GM06990 (cell line): ENCODE data around the gene GMPPB.
"Not testable (repeated sequence)": the region's sequence is repeated elsewhere in the genome, so short reads cannot be mapped to it uniquely, and the experiment has no call there.

Source experiments
- DNase-seq: peaks from one replicate; pipeline ENCODE4 v3.0.0-alpha.2; 2011; ENCODE audit not compliant: insufficient read length; ENCODE audit errors: extremely low read depth
- H3K27me3 ChIP-seq: replicated peaks from 2 replicates; pipeline ENCODE4 v1.6.0; 2011; ENCODE audit warnings: low read length; ENCODE audit not compliant: control insufficient read depth, insufficient read depth
- H3K36me3 ChIP-seq: 2 replicates; pipeline ENCODE4 v1.5.1; 2011; ENCODE audit warnings: low read length; ENCODE audit not compliant: control insufficient read depth, insufficient read depth
- H3K4me3 ChIP-seq: replicated peaks from 2 replicates; pipeline ENCODE4 v1.5.1; 2011; ENCODE audit warnings: low read depth, mild to moderate bottlenecking, control low read depth, low read length
- TF ChIP-seq, protein P1 (sequence below): IDR thresholded peaks from 2 replicates; pipeline ENCODE4 v1.5.1; 2011; ENCODE audit warnings: low read length, control low read depth, mild to moderate bottlenecking, inconsistent platforms; ENCODE audit not compliant: insufficient read depth, poor library complexity, severe bottlenecking

Gene GMPPB

DNA sequence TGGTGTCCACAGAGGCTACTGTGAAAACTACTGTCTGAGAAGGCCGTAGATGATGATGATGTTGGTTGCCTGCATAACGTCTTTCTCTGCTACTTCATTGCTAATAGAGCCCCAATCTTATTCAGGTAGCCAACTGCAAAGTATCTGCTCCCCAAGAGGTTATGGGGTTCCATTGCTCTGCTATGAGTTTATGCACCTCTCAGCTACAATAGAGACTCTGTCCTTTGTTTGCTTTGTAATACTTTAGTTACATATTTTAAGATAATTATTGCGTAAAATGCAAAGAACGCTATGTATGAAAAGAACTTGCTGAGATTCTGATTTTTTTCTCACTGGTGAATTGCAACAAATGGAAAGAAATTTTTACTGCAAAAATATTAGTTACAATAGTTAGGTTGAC, 27.8 kb upstream of the GMPPB start:
- TF ChIP-seq, protein P1, sequence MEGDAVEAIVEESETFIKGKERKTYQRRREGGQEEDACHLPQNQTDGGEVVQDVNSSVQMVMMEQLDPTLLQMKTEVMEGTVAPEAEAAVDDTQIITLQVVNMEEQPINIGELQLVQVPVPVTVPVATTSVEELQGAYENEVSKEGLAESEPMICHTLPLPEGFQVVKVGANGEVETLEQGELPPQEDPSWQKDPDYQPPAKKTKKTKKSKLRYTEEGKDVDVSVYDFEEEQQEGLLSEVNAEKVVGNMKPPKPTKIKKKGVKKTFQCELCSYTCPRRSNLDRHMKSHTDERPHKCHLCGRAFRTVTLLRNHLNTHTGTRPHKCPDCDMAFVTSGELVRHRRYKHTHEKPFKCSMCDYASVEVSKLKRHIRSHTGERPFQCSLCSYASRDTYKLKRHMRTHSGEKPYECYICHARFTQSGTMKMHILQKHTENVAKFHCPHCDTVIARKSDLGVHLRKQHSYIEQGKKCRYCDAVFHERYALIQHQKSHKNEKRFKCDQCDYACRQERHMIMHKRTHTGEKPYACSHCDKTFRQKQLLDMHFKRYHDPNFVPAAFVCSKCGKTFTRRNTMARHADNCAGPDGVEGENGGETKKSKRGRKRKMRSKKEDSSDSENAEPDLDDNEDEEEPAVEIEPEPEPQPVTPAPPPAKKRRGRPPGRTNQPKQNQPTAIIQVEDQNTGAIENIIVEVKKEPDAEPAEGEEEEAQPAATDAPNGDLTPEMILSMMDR = no peak
- Histone ChIP-seq H3K36me3 (peaks cover 6% of the 10 kb centered on the region), H3K4me3 (no peak overlapping the region), H3K27me3 (no peaks in the 10 kb centered on the region)
- no peak for DNase-seq

DNA sequence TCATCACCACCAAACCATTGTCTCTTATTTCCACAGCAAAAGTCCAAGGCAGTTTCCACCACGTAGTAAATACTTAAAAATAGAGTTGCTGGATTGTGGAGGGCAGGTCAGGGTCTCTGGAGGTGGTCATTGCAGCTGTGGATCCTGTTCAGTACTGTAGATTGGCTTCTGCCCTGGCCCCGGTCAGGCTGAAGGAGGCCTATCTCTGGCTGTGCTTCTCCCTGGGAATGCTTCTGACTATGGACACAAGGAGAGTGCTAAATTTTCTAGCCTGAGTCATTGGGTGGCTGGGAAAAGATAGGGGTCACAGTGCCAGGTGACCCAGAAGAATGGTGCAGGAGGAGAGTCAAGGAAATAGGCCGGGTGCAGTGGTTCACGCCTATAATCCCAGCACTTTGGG, 26.3 kb upstream of the GMPPB start:
- H3K4me3 ChIP-seq = no peak overlapping the region
- H3K36me3 ChIP-seq = peaks cover 6% of the 10 kb centered on the region
- no peaks in the 10 kb centered on the region for H3K27me3 ChIP-seq
- TF ChIP-seq, protein P1 = no peak
- no peak for DNase-seq

DNA sequence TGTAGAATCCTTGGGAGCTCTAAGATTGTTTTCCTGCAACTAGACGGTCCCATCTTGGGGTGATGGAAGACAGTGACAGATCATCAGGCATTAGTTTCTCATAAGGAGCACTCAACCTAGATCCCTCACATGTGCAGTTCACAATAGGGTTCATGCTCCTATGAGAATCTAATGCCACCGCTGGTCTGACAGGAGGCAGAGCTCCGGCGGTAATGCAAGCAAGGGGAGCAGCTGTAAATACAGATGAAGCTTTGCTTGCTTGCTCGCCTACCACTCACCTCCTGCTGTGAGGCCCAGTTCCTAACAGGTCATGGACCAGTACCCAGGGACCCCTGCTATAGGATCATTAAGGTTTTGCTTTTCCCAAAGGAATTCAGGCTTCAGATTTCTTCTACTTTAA, 25.1 kb upstream of the GMPPB start:
- H3K36me3 ChIP-seq = not testable (repeated sequence)

DNA sequence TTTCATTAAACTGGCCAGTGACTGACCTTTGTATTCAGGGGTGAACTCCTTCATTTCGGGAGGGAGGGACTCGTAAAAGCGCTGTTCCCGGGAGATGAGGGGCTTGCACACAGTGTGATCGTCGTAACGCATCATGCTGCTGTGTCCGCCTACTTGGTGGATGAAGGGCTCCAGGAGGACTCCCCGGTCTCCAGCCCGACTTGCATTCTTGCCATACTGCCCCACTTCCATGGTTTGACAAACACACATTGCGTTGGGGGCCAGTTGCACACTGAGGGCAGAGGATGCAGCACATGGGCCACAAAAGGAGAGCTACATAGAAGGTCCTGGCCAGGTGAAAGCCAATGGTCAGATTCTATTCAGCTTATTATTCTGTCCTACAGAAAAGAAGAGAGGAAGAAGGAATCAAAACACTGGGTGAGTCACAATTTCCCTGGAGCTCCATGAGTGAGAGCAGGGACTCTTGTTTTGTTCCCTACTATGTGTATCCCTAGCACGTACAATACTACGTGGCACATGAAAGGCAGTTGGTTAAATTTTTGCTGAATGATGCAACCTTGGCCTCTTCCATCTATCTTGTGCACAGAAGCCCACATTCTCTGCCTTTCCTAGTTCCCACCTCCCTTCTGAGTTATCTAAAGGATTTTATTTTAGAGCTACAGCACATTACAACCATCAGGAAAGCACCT, 24.2 kb upstream of the GMPPB start:
- no peak for DNase-seq
- Histone ChIP-seq H3K4me3 (no peak overlapping the region), H3K36me3 (peaks cover 7% of the 10 kb centered on the region), H3K27me3 (no peaks in the 10 kb centered on the region)
- TF ChIP-seq, protein P1 = no peak

More for the DNA sequence above, 25.1 kb upstream of the GMPPB start:
- H3K27me3 ChIP-seq, H3K4me3 ChIP-seq, DNase-seq: not testable (repeated sequence)

DNA sequence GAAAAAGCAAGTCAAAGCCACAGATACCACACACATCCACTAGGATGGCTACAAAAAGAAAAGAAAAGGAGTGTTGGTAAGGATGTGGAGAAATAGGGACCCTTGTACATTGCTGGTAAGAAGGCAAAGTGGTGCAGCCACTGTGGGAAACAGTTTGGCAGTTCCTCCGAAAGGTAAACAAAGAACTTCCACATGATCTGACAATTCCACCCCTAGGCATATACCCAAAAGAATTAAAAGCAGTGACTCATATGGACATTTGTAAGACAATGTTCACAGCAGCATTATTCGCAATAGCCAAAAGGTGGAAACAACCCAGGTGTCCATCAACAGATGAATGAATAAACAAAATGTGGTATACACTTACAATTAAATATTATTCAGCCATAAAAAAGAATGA, 22.2 kb upstream of the GMPPB start:
- Histone ChIP-seq H3K27me3 (no peaks in the 10 kb centered on the region), H3K4me3 (no peak overlapping the region), H3K36me3 (peaks cover 7% of the 10 kb centered on the region)
- TF ChIP-seq, protein P1 = no peak
- no peak for DNase-seq

DNA sequence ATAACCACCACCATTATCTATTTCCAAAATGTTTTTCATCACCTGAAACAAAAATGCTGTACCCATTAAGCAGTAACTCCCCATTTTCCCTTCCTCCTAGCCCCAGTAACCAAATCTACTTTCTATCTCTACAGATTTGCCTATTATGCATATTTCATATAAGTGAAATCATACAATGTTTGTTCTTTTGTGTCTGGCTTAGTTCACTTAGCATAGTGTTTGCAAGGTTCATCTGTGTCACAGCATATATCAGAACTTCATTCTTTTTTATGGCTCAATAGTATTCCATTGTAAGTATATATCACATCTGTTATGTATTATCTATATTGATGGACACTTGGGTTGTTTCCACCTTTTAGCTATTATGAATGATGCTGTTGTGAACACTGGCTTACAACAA, 16.7 kb upstream of the GMPPB start:
- Histone ChIP-seq H3K27me3 (no peaks in the 10 kb centered on the region), H3K4me3 (no peak overlapping the region), H3K36me3 (peaks cover 9% of the 10 kb centered on the region)
- TF ChIP-seq, protein P1 = no peak
- DNase-seq = no peak
